Suprapubic skin (tissue), 3 donors: Measurements from ENCODE around the gene DHCR7.

Experiments
- EP300 ChIP-seq: sonication (generic); formaldehyde crosslinking; IDR thresholded peaks from one replicate; pipeline ENCODE4 v1.6.1; 2017; ENCODE audit warnings: antibody characterized with exemption
- TF ChIP-seq, protein P1 (sequence below), 2 donors: fragments of 200-600 bp in 1 of 2; fragments of 450-650 bp in 1 of 2; sonication (generic) in 1 of 2; IDR thresholded peaks; one replicate each; pipeline ENCODE4 v1.5.1; 2016 to 2019; ENCODE audit warnings: antibody characterized with exemption in 2 of 2, mild to moderate bottlenecking in 1 of 2, moderate library complexity in 1 of 2

DNA sequence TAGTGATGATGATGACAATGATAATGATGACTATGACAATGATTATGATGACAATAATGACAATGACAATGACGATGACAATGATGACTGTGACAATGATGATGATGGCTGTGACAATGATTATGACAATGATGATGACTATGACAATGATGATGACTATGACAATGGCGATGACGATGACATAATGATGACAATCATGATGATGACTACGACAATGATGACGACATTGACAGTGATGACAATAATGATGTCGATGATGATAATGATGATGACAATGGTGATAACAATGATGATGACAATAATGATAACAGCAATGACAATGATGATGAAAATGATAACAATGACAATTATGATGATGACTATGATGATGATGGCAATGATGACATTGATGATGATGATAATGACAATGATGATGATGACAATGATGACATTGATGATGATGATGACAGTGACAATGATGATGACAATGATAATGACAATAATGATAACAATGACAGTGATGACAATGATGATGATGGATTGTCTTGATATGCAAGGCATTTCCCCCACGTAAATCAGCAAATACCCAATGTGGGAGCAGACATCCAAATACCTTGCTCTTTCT, 37.7 kb downstream of the DHCR7 start:
- TF ChIP-seq, protein P1, sequence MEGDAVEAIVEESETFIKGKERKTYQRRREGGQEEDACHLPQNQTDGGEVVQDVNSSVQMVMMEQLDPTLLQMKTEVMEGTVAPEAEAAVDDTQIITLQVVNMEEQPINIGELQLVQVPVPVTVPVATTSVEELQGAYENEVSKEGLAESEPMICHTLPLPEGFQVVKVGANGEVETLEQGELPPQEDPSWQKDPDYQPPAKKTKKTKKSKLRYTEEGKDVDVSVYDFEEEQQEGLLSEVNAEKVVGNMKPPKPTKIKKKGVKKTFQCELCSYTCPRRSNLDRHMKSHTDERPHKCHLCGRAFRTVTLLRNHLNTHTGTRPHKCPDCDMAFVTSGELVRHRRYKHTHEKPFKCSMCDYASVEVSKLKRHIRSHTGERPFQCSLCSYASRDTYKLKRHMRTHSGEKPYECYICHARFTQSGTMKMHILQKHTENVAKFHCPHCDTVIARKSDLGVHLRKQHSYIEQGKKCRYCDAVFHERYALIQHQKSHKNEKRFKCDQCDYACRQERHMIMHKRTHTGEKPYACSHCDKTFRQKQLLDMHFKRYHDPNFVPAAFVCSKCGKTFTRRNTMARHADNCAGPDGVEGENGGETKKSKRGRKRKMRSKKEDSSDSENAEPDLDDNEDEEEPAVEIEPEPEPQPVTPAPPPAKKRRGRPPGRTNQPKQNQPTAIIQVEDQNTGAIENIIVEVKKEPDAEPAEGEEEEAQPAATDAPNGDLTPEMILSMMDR (IDR thresholded peaks at IDR 0.05): no peak
- no peak for TF ChIP-seq EP300
